HG03066 (cell line): ENCODE data around the gene KHSRP.

Experiments
- ATAC-seq: cut with Tn5 transposase; IDR thresholded peaks from one replicate; pipeline ENCODE4 v1.9.1; 2021; ENCODE audit warnings: low read depth; ENCODE audit not compliant: unreplicated experiment

KHSRP gene

GRCh38 chr19:6424195-6424938 is at the start of gene KHSRP:
Gene KHSRP (minus strand): TSS chr19:6424811. CDS start chr19:6424701, 110 bp downstream.
- ATAC-seq: no peak

GRCh38 chr19:6473647-6474046 is 49.0 kb upstream of the KHSRP start:
- ATAC-seq: no peak

- no peak for ATAC-seq
Measured at GRCh38 chr19:6472713-6473112, 48.1 kb upstream of the KHSRP start.

GRCh38 chr19:6471076-6471475 is 46.5 kb upstream of the KHSRP start:
- no peak for ATAC-seq

GRCh38 chr19:6470173-6470572 is 45.6 kb upstream of the KHSRP start:
- ATAC-seq: no peak

GRCh38 chr19:6467384-6467783 is 42.8 kb upstream of the KHSRP start:
- ATAC-seq: no peak

- no peak for ATAC-seq
Measured at GRCh38 chr19:6466526-6467248, 42.1 kb upstream of the KHSRP start.

GRCh38 chr19:6465663-6466062 is 41.1 kb upstream of the KHSRP start:
- ATAC-seq: no peak

- no peak for ATAC-seq
Measured at GRCh38 chr19:6465006-6465405, 40.4 kb upstream of the KHSRP start.

- ATAC-seq: no peak
Measured at GRCh38 chr19:6464070-6464873, 39.7 kb upstream of the KHSRP start, which contains the start of gene CRB3. Gene CRB3 (plus strand): TSS chr19:6464271. CDS start chr19:6464702, 431 bp downstream.

- peak; percentile 74 for ATAC-seq
Measured at GRCh38 chr19:6460099-6460884, 35.7 kb upstream of the KHSRP start.

- ATAC-seq: no peak
Measured at GRCh38 chr19:6459262-6460098, 34.9 kb upstream of the KHSRP start, which contains the start of gene SLC25A23. Gene SLC25A23 (minus strand): TSS chr19:6459792. CDS start chr19:6459628, 164 bp downstream.

GRCh38 chr19:6458695-6459261 is 34.2 kb upstream of the KHSRP start:
- no peak for ATAC-seq

GRCh38 chr19:6457958-6458694 is 33.5 kb upstream of the KHSRP start:
- ATAC-seq: no peak

GRCh38 chr19:6455924-6456323 is 31.3 kb upstream of the KHSRP start:
- ATAC-seq: no peak

- no peak for ATAC-seq
Measured at GRCh38 chr19:6453951-6454565, 29.4 kb upstream of the KHSRP start.

GRCh38 chr19:6452899-6453298 is 28.3 kb upstream of the KHSRP start:
- ATAC-seq: no peak

GRCh38 chr19:6452223-6452614 is 27.6 kb upstream of the KHSRP start:
- ATAC-seq: no peak
